ENCODE measurements around the gene AHDC1. TPM values are rescaled to one million over a fixed set of nuclear protein-coding genes. Genes with fewer than 3 reads are reported as not detected.
"Not testable (repeated sequence)": the region's sequence is repeated elsewhere in the genome, so short reads cannot be mapped to it uniquely, and the experiment has no call there.

The AHDC1 gene
- total RNA-seq, 1 experiment from 2014 or later = 49.0 TPM

DNA sequence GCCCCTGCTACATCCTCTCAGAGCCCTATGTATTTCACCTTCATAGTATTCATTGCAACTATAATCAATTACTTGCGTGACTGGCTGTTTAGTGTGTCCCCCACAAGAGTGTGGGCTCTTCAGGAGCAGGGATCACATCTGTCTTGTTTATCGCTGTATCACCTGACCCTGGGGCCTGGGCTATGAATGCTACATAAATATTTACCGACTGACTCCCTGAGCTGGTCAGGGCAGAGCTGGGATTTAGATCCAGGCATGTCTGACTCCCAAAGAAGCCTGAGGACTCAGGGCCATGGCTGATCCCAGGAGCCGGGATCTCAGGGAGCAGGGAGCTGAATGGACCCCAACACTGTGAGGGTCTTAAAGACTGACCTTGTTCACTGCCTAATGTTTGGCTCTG is 49.7 kb downstream of the AHDC1 start:
- ChIA-PET POLR2A (interaction anchor here (1.0 kb wide), 1 partner anchor 18 kb away, joined by 4 read pairs; no protein-coding TSS in a partner anchor), CTCF (interaction anchor here (1.2 to 11.6 kb wide), 5 partner anchors 11 to 138 kb away, joined by 3 to 489 read pairs (median 87); partner anchors contain the start of gene AHDC1)
- peak overlapping the region; percentile 46; the same call in 1 of the 2 replicates for H3K27ac Mint-ChIP-seq
- TF ChIP-seq HMGA2 (CRISPR knock-in tag; IDR thresholded peaks at IDR 0.05) = no peak
- no peak for TF ChIP-seq GRHL2 (CRISPR knock-in tag; IDR thresholded peaks at IDR 0.05; ENCODE audit: insufficient replicate concordance, severe bottlenecking)
- no peak for TF ChIP-seq GABPB1 (CRISPR knock-in tag; IDR thresholded peaks at IDR 0.05)
- TF ChIP-seq OVOL2 (CRISPR knock-in tag; IDR thresholded peaks at IDR 0.05; ENCODE audit: borderline replicate concordance) = no peak
- no peak for TF ChIP-seq NFATC4 (CRISPR knock-in tag; IDR thresholded peaks at IDR 0.05)
- no peak for TF ChIP-seq MAX (CRISPR knock-in tag; IDR thresholded peaks at IDR 0.05)
- TF ChIP-seq, protein P1, sequence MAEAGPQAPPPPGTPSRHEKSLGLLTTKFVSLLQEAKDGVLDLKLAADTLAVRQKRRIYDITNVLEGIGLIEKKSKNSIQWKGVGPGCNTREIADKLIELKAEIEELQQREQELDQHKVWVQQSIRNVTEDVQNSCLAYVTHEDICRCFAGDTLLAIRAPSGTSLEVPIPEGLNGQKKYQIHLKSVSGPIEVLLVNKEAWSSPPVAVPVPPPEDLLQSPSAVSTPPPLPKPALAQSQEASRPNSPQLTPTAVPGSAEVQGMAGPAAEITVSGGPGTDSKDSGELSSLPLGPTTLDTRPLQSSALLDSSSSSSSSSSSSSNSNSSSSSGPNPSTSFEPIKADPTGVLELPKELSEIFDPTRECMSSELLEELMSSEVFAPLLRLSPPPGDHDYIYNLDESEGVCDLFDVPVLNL (CRISPR knock-in tag; IDR thresholded peaks at IDR 0.05; ENCODE audit: borderline replicate concordance, low read depth) = no peak
- no peak for TF ChIP-seq ERG (CRISPR knock-in tag; IDR thresholded peaks at IDR 0.05)
- no peak for TF ChIP-seq PRRX2 (CRISPR knock-in tag; IDR thresholded peaks at IDR 0.05)
- peaks cover 3% of the 10 kb centered on the region for H3K36me3 Mint-ChIP-seq
- DNase-seq (ENCODE audit: low spot score) = no peak
- H3K4me3 Mint-ChIP-seq = no peak overlapping the region
- ATAC-seq = no peak
- no peaks in the 10 kb centered on the region for H3K9me3 Mint-ChIP-seq
- H3K27me3 Mint-ChIP-seq (ENCODE audit: low read depth) = no peaks in the 10 kb centered on the region
- peaks cover 28% of the 10 kb centered on the region for H3K4me1 Mint-ChIP-seq

- H3K36me3 Mint-ChIP-seq; DNase-seq (ENCODE audit: low spot score); POLR2A ChIA-PET; H3K9me3 Mint-ChIP-seq; H3K27me3 Mint-ChIP-seq (ENCODE audit: low read depth); ATAC-seq; H3K4me3 Mint-ChIP-seq: not testable (repeated sequence)
- H3K4me1 Mint-ChIP-seq = peaks cover 26% of the 10 kb centered on the region
- CTCF ChIA-PET = interaction anchor here (1.2 to 11.6 kb wide), 7 partner anchors 11 to 151 kb away, joined by 3 to 489 read pairs (median 11); partner anchors contain the start of gene AHDC1
- H3K27ac Mint-ChIP-seq = peak overlapping the region; percentile 46; the same call in 1 of the 2 replicates
Measured at GRCh38 chr1:27553823-27554222, 50.1 kb downstream of the AHDC1 start.

DNA sequence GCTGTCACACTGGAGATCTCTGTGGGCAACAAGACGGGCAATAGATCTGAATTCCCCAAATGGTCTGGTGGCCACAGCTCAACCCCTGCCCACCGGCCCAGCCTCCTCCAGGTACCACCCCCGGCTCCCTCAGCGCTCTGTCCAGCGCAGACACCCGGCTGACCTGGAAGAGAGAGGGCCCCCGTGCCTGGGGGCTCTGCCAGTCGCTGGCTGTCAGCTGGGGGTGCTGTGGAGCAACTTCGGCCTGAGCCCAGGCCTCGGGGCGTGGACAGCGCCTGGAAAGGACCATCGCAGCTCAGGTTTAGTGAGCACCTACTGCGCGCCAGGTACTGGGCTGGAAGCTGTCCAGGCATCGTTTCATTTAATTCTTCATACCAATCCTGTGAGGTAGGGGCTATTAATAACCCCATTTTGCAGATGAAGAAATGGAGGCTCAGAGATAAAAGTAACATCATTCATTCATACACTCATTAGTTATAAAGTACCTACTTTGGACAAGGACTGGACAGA is 51.0 kb downstream of the AHDC1 start:
- no peak overlapping the region for H3K4me3 Mint-ChIP-seq
- no peaks in the 10 kb centered on the region for H3K27me3 Mint-ChIP-seq (ENCODE audit: low read depth)
- peak; percentile 25 for ATAC-seq
- H3K36me3 Mint-ChIP-seq = peaks cover 3% of the 10 kb centered on the region
- H3K27ac Mint-ChIP-seq = no peak overlapping the region
- DNase-seq (ENCODE audit: low spot score) = peak; percentile 60
- peaks cover 18% of the 10 kb centered on the region for H3K4me1 Mint-ChIP-seq
- TF ChIP-seq NR2C2 (CRISPR knock-in tag; IDR thresholded peaks at IDR 0.05) (no peak), TP53 (CRISPR knock-in tag; IDR thresholded peaks at IDR 0.05) (no peak)
- H3K9me3 Mint-ChIP-seq = no peaks in the 10 kb centered on the region
- ChIA-PET POLR2A (no interaction called here), CTCF (interaction anchor here (0.9 to 11.6 kb wide), 12 partner anchors 8 to 150 kb away, joined by 3 to 489 read pairs (median 6); partner anchors contain the start of gene AHDC1)

DNA sequence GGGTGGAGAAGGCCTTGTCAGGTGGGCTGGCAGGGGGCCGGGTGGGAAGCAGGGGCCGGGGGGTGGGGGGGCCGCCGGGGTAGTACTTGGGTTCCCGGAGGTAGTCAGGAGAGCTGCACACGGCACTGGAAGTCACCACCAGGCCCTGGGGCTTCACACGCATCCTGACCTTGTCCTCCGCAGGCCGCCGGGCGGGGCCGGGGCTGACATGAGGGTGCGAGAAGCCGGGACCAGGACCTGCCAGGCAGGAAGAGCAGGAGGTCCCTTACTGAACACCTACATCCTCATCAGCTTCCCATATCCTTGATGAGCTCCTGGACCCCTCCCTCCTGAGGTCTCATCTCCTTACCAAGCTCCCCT is 52.0 kb downstream of the AHDC1 start:
- Mint-ChIP-seq H3K4me3 (no peak overlapping the region), H3K27ac (no peak overlapping the region)
- POLR2A ChIA-PET = no interaction called here
- TF ChIP-seq, protein P2, sequence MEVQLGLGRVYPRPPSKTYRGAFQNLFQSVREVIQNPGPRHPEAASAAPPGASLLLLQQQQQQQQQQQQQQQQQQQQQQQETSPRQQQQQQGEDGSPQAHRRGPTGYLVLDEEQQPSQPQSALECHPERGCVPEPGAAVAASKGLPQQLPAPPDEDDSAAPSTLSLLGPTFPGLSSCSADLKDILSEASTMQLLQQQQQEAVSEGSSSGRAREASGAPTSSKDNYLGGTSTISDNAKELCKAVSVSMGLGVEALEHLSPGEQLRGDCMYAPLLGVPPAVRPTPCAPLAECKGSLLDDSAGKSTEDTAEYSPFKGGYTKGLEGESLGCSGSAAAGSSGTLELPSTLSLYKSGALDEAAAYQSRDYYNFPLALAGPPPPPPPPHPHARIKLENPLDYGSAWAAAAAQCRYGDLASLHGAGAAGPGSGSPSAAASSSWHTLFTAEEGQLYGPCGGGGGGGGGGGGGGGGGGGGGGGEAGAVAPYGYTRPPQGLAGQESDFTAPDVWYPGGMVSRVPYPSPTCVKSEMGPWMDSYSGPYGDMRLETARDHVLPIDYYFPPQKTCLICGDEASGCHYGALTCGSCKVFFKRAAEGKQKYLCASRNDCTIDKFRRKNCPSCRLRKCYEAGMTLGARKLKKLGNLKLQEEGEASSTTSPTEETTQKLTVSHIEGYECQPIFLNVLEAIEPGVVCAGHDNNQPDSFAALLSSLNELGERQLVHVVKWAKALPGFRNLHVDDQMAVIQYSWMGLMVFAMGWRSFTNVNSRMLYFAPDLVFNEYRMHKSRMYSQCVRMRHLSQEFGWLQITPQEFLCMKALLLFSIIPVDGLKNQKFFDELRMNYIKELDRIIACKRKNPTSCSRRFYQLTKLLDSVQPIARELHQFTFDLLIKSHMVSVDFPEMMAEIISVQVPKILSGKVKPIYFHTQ (CRISPR knock-in tag; IDR thresholded peaks at IDR 0.05) = no peak
- TF ChIP-seq USF1 (CRISPR knock-in tag; IDR thresholded peaks at IDR 0.05) (no peak), CREM (CRISPR knock-in tag; IDR thresholded peaks at IDR 0.05) (no peak), IRF1 (CRISPR knock-in tag; IDR thresholded peaks at IDR 0.05) (no peak), CTCF (IDR thresholded peaks at IDR 0.05) (no peak), ZNF425 (CRISPR knock-in tag; conservative IDR thresholded peaks at IDR 0.05) (no peak), ZNF416 (CRISPR knock-in tag; IDR thresholded peaks at IDR 0.05) (no peak)

More for the DNA sequence above, 52.0 kb downstream of the AHDC1 start:
- Mint-ChIP-seq H3K36me3 (peaks cover 6% of the 10 kb centered on the region), H3K9me3 (no peaks in the 10 kb centered on the region), H3K4me1 (peaks cover 13% of the 10 kb centered on the region), H3K27me3 (ENCODE audit: low read depth) (no peaks in the 10 kb centered on the region)
- DNase-seq (ENCODE audit: low spot score) (no peak), ATAC-seq (no peak)
- CTCF ChIA-PET = interaction anchor here (0.9 to 11.6 kb wide), 10 partner anchors 8 to 135 kb away, joined by 4 to 489 read pairs (median 8); partner anchors contain the start of gene AHDC1

Data from WTC11 (cell line).